H1 (cell line): ENCODE measurements around the gene AIM2. TPM values are rescaled to one million over a fixed set of nuclear protein-coding genes. Genes with fewer than 3 reads are reported as not detected.

Experiments
- BACH1 ChIP-seq: IDR thresholded peaks from 2 replicates; pipeline ENCODE4 v1.6.1; 2012; ENCODE audit warnings: low read length, improper control_type of control experiment
- JUN ChIP-seq: IDR thresholded peaks from 2 replicates; pipeline ENCODE4 v1.6.1; 2011; ENCODE audit warnings: low read depth, mild to moderate bottlenecking, improper control_type of control experiment, low read length
- RNF2 ChIP-seq: fragments of 200-900, 300-1000 bp; sonication (generic); IDR thresholded peaks from 2 replicates; pipeline ENCODE4 v1.7.1; 2016; ENCODE audit warnings: borderline replicate concordance, low read depth, mild to moderate bottlenecking, antibody characterized with exemption, low read length; ENCODE audit not compliant: poor library complexity, severe bottlenecking; ENCODE audit errors: missing control alignments
- ZNF274 ChIP-seq: IDR thresholded peaks from 2 replicates; pipeline ENCODE4 v1.7.0; 2012; ENCODE audit warnings: low read length, borderline replicate concordance; ENCODE audit errors: extremely low read depth
- polyA plus RNA-seq, 7 experiments: library from polyadenylated mRNA; depleted of rRNA in 3 of 7; stranded (reverse) in 5 of 7; unstranded in 2 of 7; fragments of >200 nt in 5 of 7; fragments of 200-250 nt in 2 of 7; gene quantifications; 1 replicate in 5 of 7; 2 replicates in 1 of 7; 4 replicates in 1 of 7; pipeline versions ENCODE4 v1.2.1 to v1.2.3, GENCODE V29; 2011 to 2013; ENCODE audit warnings: missing spikeins in 2 of 7, mixed read lengths in 2 of 7
- total RNA-seq: library from RNA; stranded (reverse); fragmentation: NEBNext Ultra II Directional; extraction: Animal tissue kit (Norgen Biotek cat#: 25700); gene quantifications from 2 replicates; pipeline ENCODE4 v1.2.1, GENCODE V29; 2021

The AIM2 gene
- total and polyA plus RNA-seq, 2 of the 8 experiments (the other 6 are each of a cell fraction or from before 2014, with no cell fraction given), result 0.21 to 2.1 TPM

GRCh38 chr1:159123587-159123986 is 47.0 kb upstream of the AIM2 start (continued):
- TF ChIP-seq ZNF274 (no peak), JUN (no peak), RNF2 (no peak), BACH1 (no peak)
